ENCODE results near the gene PRKAR1B.

Gene PRKAR1B

GRCh38 chr7:711922-712380 is 15.1 kb downstream of the PRKAR1B start:
- Histone ChIP-seq H3K4me1 (ENCODE audit: insufficient read depth, low read length, poor library complexity, severe bottlenecking) (no peaks in the 10 kb centered on the region), H3K9me3 (ENCODE audit: insufficient read depth, low read depth, low read length) (no peaks in the 10 kb centered on the region), H2AFZ (ENCODE audit: low read length) (no peak overlapping the region), H3K27me3 (ENCODE audit: insufficient read depth, low read length, poor library complexity, severe bottlenecking) (no peaks in the 10 kb centered on the region), H3K9ac (ENCODE audit: low read depth, low read length, poor library complexity, severe bottlenecking) (no peak overlapping the region), H3K4me2 (ENCODE audit: low read depth, low read length, poor library complexity, severe bottlenecking) (no peak overlapping the region), H3K36me3 (ENCODE audit: insufficient read depth, low read length) (no peaks in the 10 kb centered on the region), H4K20me1 (ENCODE audit: insufficient read depth, low read length, poor library complexity, severe bottlenecking) (no peaks in the 10 kb centered on the region), H3K79me2 (ENCODE audit: insufficient read depth, low read length) (no peaks in the 10 kb centered on the region), H3F3A (ENCODE audit: low read depth) (no peaks in the 10 kb centered on the region), H3K9me2 (replicated peaks; ENCODE audit: low read depth, low read length) (no peaks in the 10 kb centered on the region), H3K4me3 (ENCODE audit: low read length, poor library complexity, severe bottlenecking) (no peak overlapping the region)
- TF ChIP-seq EZH2phosphoT487 (IDR thresholded peaks at IDR 0.05; ENCODE audit: borderline replicate concordance) (no peak), CTCF (conservative IDR thresholded peaks at IDR 0.05; ENCODE audit: low read length) (no peak)

GRCh38 chr7:711093-711921 is 15.8 kb downstream of the PRKAR1B start:
- H3F3A ChIP-seq (ENCODE audit: low read depth) = no peaks in the 10 kb centered on the region
- no peak overlapping the region for H3K9ac ChIP-seq (ENCODE audit: low read depth, low read length, poor library complexity, severe bottlenecking)
- H2AFZ ChIP-seq (ENCODE audit: low read length) = no peak overlapping the region
- H3K9me2 ChIP-seq (replicated peaks; ENCODE audit: low read depth, low read length) = no peaks in the 10 kb centered on the region
- no peaks in the 10 kb centered on the region for H4K20me1 ChIP-seq (ENCODE audit: insufficient read depth, low read length, poor library complexity, severe bottlenecking)
- no peaks in the 10 kb centered on the region for H3K79me2 ChIP-seq (ENCODE audit: insufficient read depth, low read length)
- no peak overlapping the region for H3K4me3 ChIP-seq (ENCODE audit: low read length, poor library complexity, severe bottlenecking)
- TF ChIP-seq CTCF (conservative IDR thresholded peaks at IDR 0.05; ENCODE audit: low read length) = no peak
- TF ChIP-seq EZH2phosphoT487 (IDR thresholded peaks at IDR 0.05; ENCODE audit: borderline replicate concordance) = no peak
- H3K4me2 ChIP-seq (ENCODE audit: low read depth, low read length, poor library complexity, severe bottlenecking) = no peak overlapping the region
- no peaks in the 10 kb centered on the region for H3K36me3 ChIP-seq (ENCODE audit: insufficient read depth, low read length)
- no peaks in the 10 kb centered on the region for H3K9me3 ChIP-seq (ENCODE audit: insufficient read depth, low read depth, low read length)
- no peaks in the 10 kb centered on the region for H3K4me1 ChIP-seq (ENCODE audit: insufficient read depth, low read length, poor library complexity, severe bottlenecking)
- no peaks in the 10 kb centered on the region for H3K27me3 ChIP-seq (ENCODE audit: insufficient read depth, low read length, poor library complexity, severe bottlenecking)

DNA sequence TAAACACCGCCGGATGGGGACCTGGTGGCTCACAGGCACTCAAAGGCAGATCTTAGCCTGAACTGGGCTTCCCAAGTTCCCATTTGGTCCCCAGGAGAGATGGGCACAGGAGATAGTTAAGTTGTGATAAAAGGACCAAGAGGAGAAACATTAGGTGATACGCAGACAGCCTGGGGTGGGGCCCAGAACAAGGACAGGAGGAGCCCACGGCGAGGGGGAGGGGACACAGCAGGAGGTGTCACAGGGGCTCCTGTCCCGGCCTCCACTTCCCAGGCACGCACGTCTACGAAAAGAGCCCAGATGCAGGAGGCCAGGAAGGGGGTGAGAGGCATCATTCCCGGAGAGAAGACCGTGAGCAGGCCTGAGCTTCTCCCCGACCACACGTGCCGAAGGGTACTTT is 16.9 kb downstream of the PRKAR1B start:
- no peaks in the 10 kb centered on the region for H3K9me2 ChIP-seq (replicated peaks; ENCODE audit: low read depth, low read length)
- H3K4me1 ChIP-seq (ENCODE audit: insufficient read depth, low read length, poor library complexity, severe bottlenecking) = no peaks in the 10 kb centered on the region
- H3K9me3 ChIP-seq (ENCODE audit: insufficient read depth, low read depth, low read length) = no peaks in the 10 kb centered on the region
- no peaks in the 10 kb centered on the region; the same call in 1 of the 2 replicates for H3F3A ChIP-seq (ENCODE audit: low read depth)
- no peak overlapping the region for H3K9ac ChIP-seq (ENCODE audit: low read depth, low read length, poor library complexity, severe bottlenecking)
- H4K20me1 ChIP-seq (ENCODE audit: insufficient read depth, low read length, poor library complexity, severe bottlenecking) = no peaks in the 10 kb centered on the region
- TF ChIP-seq EZH2phosphoT487 (IDR thresholded peaks at IDR 0.05; ENCODE audit: borderline replicate concordance) (no peak), CTCF (conservative IDR thresholded peaks at IDR 0.05; ENCODE audit: low read length) (no peak)
- no peak overlapping the region for H3K4me2 ChIP-seq (ENCODE audit: low read depth, low read length, poor library complexity, severe bottlenecking)
- no peak overlapping the region for H3K4me3 ChIP-seq (ENCODE audit: low read length, poor library complexity, severe bottlenecking)
- H2AFZ ChIP-seq (ENCODE audit: low read length) = no peak overlapping the region
- H3K79me2 ChIP-seq (ENCODE audit: insufficient read depth, low read length) = no peaks in the 10 kb centered on the region
- no peaks in the 10 kb centered on the region for H3K27me3 ChIP-seq (ENCODE audit: insufficient read depth, low read length, poor library complexity, severe bottlenecking)
- no peaks in the 10 kb centered on the region for H3K36me3 ChIP-seq (ENCODE audit: insufficient read depth, low read length)

All from Loucy (cell line).